Measurements from ENCODE around the gene ANXA3. TPM values are rescaled to one million over a fixed set of nuclear protein-coding genes. Genes with fewer than 3 reads are reported as not detected.
"Not testable (repeated sequence)": the region's sequence is repeated elsewhere in the genome, so short reads cannot be mapped to it uniquely, and the experiment has no call there.

Gene ANXA3, protein sequence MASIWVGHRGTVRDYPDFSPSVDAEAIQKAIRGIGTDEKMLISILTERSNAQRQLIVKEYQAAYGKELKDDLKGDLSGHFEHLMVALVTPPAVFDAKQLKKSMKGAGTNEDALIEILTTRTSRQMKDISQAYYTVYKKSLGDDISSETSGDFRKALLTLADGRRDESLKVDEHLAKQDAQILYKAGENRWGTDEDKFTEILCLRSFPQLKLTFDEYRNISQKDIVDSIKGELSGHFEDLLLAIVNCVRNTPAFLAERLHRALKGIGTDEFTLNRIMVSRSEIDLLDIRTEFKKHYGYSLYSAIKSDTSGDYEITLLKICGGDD
- 1 to 10 TPM in 1 of 3 donors, not detected in 2; 1.0 TPM for total RNA-seq

DNA sequence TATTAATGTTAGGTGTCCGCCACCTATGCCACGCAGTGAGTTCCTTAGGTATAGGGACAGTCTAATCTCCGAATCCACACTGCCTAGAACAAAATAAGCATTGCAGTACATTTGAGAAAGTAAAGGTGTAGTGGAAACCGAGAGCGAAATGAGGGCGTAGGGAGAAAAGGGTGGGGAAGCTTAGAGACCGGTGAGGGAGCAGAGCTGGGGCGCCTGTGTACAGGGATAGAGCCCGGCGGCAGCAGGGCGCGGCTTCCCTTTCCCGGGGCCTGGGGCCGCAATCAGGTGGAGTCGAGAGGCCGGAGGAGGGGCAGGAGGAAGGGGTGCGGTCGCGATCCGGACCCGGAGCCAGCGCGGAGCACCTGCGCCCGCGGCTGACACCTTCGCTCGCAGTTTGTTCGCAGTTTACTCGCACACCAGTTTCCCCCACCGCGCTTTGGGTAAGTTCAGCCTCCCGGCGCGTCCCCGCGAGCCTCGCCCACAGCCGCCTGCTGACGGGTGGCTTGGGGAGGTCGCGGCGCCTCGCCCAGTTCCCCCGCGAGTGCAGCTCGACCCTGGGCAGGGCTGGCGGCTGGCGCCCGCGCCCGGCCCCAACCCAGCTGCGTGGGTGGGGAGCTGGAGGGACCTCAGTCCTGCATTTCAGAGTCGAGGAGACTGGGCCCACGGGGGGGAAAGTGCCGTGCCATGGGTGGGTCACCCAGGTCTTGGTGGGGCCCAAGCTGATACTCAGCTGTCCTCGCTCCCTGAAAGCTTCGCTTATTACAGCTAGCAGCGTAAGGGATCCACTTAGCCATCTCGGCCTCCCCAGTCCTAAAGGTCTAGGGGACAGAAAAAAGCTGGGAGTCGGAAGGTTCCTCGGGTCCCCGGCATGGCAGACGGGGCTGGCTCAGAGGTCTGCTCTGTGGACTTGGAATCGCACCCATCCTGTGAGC, at the start of gene ANXA3:
TSS of gene ANXA3 (plus strand) at position 351 of the 932 bp plus-strand sequence. CDS start 2,704 bp downstream, outside the sequence.
- H3K4me1 Mint-ChIP-seq (ENCODE audit: low read depth) = peaks cover 5% of the 10 kb centered on the region
- ATAC-seq (peak; percentile 48 to 72), DNase-seq (no peak)
- peak within 1 kb of the TSS; percentile 72 for H3K4me3 Mint-ChIP-seq
- peaks cover 30% of the 10 kb centered on the region for H3K27me3 Mint-ChIP-seq (ENCODE audit: low read depth)
- H3K36me3 Mint-ChIP-seq (ENCODE audit: insufficient read depth) = no peaks in the 10 kb centered on the region
- H3K9me3 Mint-ChIP-seq = no peaks in the 10 kb centered on the region

DNA sequence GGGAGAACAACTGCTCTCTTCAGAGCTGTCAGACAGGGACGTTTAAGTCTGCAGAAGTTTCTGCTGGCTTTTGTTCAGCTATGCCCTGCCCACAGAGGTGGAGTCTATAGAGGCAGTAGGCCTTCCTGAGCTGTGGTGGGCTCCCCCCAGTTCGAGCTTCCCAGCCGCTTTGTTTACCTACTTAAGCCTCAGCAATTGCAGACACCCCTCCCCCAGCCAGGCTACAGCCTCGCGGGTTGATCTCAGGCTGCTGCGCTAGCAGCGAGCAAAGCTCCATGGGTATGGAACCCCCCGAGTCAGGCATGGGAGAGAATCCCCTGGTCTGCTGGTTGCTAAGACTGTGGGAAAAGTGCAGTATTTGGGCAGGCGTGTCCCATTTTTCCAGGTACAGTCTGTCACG, 45.3 kb upstream of the ANXA3 start:
- H3K4me1 Mint-ChIP-seq (ENCODE audit: low read depth); H3K9me3 Mint-ChIP-seq; DNase-seq; H3K27me3 Mint-ChIP-seq (ENCODE audit: low read depth); ATAC-seq; H3K4me3 Mint-ChIP-seq; H3K36me3 Mint-ChIP-seq (ENCODE audit: insufficient read depth): not testable (repeated sequence)

DNA sequence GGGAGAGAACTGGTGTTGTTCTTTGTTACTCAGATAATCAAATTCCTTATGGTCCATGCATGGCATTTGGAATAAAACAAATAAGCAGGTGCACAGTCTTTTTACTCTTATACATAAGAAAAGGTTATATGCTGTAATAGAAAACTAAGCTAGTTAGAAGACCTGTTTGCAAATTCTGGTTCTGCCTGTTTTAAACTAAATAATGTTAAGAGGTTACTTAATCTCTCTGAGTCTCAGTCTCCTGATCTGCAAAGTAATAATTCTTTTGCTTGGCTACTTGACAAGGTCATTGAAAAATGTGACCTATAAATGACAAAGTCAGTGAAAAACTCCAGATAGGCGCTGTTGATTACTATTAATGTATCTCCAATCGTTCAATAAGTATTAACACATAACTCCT, 42.5 kb upstream of the ANXA3 start:
- Mint-ChIP-seq H3K4me1 (ENCODE audit: low read depth) (no peaks in the 10 kb centered on the region), H3K27me3 (ENCODE audit: low read depth) (peaks cover 4% of the 10 kb centered on the region), H3K9me3 (no peaks in the 10 kb centered on the region), H3K4me3 (no peak overlapping the region), H3K36me3 (ENCODE audit: insufficient read depth) (no peaks in the 10 kb centered on the region)
- DNase-seq (no peak), ATAC-seq (no peak)

DNA sequence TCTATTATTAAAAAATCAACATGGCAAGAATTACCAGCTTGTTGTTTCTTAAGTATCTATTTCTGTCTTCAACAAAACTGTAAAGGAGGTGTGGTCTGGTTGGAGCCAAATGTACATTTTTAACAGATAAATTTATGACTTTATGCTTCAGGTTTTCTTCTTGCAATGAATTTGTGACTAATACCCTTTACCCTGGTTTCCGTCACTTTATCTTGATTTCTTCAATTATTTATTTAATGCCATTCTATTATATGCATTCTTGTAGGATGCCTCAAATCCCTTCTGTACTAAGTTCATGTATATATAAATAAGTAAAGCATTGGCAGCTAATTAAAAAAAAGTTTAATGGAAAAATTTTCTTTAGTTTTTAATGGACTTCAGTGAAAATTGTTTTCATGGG, 41.5 kb upstream of the ANXA3 start:
- Mint-ChIP-seq H3K27me3 (ENCODE audit: low read depth) (no peaks in the 10 kb centered on the region), H3K4me3 (no peak overlapping the region), H3K36me3 (ENCODE audit: insufficient read depth) (no peaks in the 10 kb centered on the region), H3K4me1 (ENCODE audit: low read depth) (no peaks in the 10 kb centered on the region), H3K9me3 (no peaks in the 10 kb centered on the region)
- no peak for DNase-seq
- no peak for ATAC-seq

DNA sequence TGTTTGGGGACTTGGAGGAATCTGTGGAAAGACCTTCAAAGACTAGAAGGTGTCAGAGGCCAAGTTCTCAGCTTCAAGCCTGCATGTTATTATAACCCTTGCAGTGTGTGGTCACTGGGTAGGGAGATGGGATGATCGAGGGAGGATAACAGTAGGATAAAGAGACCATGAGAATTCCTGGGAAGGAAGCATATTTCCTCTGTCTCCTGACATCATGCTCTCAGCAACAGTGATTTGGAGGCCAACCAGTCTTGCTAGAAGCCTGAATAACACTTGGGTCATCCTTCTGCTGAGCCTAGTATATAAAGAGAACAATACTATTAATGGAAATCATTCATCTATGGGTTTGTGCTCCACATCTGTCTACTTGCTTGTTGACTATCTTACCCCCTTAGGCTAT, 40.9 kb upstream of the ANXA3 start:
- ATAC-seq (no peak), DNase-seq (no peak)
- H3K4me1 Mint-ChIP-seq (ENCODE audit: low read depth) = no peaks in the 10 kb centered on the region
- no peaks in the 10 kb centered on the region for H3K36me3 Mint-ChIP-seq (ENCODE audit: insufficient read depth)
- H3K9me3 Mint-ChIP-seq = no peaks in the 10 kb centered on the region
- H3K4me3 Mint-ChIP-seq = no peak overlapping the region
- no peaks in the 10 kb centered on the region for H3K27me3 Mint-ChIP-seq (ENCODE audit: low read depth)

DNA sequence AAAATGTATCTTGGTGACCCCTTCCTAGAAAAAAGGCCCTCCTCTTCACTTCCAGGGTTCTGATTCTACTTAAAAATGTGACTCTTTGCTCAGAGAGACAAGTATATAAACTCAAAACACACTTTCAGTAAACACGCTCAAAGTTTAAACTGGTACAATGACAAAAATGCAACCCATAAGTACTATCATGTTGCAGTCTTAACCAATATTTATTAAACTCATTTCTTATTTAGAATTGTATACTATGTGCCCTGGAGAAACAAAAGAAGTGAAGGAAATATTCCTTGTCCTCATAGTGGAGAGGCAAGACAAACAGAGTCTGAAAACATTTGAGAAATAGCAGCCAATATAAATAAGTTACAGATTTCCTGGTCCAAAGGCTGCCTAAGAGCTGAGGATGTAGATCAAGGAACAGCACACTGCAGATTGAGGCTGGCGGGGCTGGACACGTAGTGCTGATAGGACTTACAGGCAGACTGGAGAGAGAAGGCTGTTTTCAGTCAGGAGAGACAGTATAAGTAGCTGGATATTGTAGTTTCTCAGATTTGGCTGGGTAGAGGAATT, 39.1 kb upstream of the ANXA3 start:
- H3K27me3 Mint-ChIP-seq (ENCODE audit: low read depth) = no peaks in the 10 kb centered on the region
- ATAC-seq (no peak), DNase-seq (no peak)
- H3K9me3 Mint-ChIP-seq = no peaks in the 10 kb centered on the region
- no peaks in the 10 kb centered on the region for H3K36me3 Mint-ChIP-seq (ENCODE audit: insufficient read depth)
- H3K4me3 Mint-ChIP-seq = no peak overlapping the region
- H3K4me1 Mint-ChIP-seq (ENCODE audit: low read depth) = no peaks in the 10 kb centered on the region

DNA sequence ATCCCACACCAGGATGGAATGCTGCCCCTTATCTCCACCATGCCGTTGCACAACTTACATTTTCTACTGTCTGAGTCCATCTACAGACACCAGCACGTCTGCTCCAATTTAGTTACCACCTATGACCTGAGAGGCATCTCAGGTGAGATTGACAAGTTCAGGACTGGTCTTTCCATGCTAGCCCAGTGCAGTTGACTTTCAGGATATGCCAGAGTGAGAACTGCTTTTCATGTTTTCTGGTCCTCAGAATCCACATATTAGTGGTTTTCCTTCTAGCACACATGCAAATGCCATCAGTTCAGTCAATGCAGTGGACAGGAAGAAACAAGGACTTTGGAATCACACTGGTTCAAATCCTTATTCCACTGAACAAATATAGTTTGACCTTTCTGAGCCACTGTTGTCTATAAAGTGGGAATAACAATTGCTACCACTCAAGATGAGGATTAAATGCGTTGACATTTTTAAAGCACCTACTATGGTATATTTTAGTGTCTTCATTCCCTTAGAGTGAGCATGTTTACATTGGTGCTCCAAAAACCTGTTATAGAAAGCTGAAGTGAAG, 38.1 kb upstream of the ANXA3 start:
- H3K36me3 Mint-ChIP-seq (ENCODE audit: insufficient read depth) = no peaks in the 10 kb centered on the region
- no peaks in the 10 kb centered on the region for H3K27me3 Mint-ChIP-seq (ENCODE audit: low read depth)
- no peak for ATAC-seq

DNA sequence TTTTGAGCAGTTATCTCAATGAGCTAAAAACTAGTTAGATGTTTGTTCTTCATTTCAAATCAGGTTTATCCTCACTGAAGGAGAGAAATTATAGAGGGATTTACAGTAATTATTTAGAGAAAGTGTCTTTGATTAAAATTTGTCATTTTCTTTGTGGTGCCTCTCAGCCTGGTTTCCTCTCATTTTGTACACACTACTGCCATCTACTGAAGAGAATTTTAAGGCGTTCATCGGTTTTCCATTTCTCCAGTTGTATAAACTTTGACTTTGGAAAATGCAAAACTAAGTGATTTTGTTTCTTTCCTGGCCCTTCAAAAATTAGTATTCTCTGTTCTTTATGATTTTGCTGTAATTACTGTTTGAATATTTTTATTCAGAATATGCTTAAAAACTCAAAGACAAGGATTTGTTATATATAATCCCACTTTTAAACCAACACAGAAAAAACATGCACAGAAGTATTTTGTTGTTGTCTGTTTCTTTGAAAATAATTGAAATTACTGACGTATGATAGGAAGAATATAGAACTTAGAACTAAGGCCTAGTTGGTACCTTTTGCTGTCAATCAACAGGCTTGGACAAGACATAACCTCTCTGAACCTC, 34.4 kb upstream of the ANXA3 start:
- ATAC-seq (no peak), DNase-seq (no peak)
- Mint-ChIP-seq H3K36me3 (ENCODE audit: insufficient read depth) (no peaks in the 10 kb centered on the region), H3K4me3 (no peak overlapping the region), H3K4me1 (ENCODE audit: low read depth) (no peaks in the 10 kb centered on the region), H3K27me3 (ENCODE audit: low read depth) (peaks cover 4% of the 10 kb centered on the region), H3K9me3 (no peaks in the 10 kb centered on the region)

More for the DNA sequence above, 38.1 kb upstream of the ANXA3 start:
- no peaks in the 10 kb centered on the region for H3K9me3 Mint-ChIP-seq
- H3K4me1 Mint-ChIP-seq (ENCODE audit: low read depth) = no peaks in the 10 kb centered on the region
- no peak overlapping the region for H3K4me3 Mint-ChIP-seq
- no peak for DNase-seq

DNA sequence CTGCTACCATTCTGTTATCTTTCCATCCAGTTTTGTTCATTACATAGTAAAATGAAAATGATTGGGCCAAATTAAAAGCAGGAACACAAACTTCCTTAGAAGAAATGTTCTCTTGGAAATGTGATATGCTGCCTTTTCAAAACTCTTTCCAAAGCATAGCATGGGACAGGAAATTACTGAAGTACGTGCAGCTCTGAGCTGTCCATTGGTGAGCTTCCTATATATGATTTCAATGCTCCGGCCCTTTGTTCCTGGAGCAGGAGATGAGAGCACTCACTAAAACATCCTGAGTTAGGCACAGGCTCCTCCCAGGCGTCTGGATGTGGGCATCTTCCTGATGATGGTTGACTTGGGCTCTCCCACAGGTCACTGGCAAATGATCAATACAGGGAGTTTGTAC, 33.0 kb upstream of the ANXA3 start:
- DNase-seq (no peak), ATAC-seq (no peak)
- H3K27me3 Mint-ChIP-seq (ENCODE audit: low read depth) = peaks cover 4% of the 10 kb centered on the region
- H3K9me3 Mint-ChIP-seq = no peaks in the 10 kb centered on the region
- no peak overlapping the region for H3K4me3 Mint-ChIP-seq
- no peaks in the 10 kb centered on the region for H3K36me3 Mint-ChIP-seq (ENCODE audit: insufficient read depth)
- H3K4me1 Mint-ChIP-seq (ENCODE audit: low read depth) = no peaks in the 10 kb centered on the region

DNA sequence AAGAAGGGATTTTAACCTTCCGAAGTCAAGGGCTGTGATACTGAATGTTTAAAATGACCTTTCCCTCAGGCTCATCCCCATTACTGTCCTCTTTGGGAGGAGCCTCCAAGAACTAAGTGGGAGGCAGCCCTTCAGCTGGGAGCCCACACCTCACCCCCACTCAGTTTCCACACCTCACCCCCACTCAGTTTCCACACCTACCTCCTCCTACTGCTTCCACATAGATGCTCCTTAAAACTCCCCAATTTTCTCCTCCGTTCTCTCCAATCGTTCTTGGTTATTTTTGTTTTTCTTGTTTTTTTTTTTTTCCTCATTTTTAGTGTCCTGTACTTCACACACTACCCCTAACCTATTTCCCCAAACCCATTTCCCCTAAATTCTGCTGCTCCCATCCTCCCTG, 31.6 kb upstream of the ANXA3 start:
- DNase-seq (no peak), ATAC-seq (no peak)
- Mint-ChIP-seq H3K36me3 (ENCODE audit: insufficient read depth) (no peaks in the 10 kb centered on the region), H3K9me3 (no peaks in the 10 kb centered on the region), H3K4me3 (no peak overlapping the region), H3K4me1 (ENCODE audit: low read depth) (no peaks in the 10 kb centered on the region), H3K27me3 (ENCODE audit: low read depth) (peaks cover 4% of the 10 kb centered on the region)

DNA sequence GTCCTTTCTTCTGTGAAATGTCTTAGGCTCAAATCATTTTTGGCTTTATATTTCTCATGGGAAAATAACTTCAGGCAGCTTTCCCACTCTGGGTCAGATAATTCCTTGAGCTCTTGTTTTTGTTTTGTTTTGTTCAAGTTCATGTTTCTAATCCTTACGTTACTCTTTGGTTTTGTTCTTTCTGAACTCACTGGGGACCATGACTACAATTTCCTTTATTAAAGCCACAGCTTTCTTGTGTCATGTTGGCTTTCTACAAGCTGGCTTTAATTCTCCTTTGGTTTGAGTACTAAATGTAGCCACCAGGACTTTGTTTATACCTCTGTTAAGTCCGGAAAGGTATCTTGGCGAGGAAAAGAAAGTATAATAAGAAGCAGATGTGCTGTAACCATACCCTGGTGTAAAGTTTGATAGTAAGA, 30.8 kb upstream of the ANXA3 start:
- no peaks in the 10 kb centered on the region for H3K9me3 Mint-ChIP-seq
- H3K4me1 Mint-ChIP-seq (ENCODE audit: low read depth) = no peaks in the 10 kb centered on the region
- no peak overlapping the region for H3K4me3 Mint-ChIP-seq
- DNase-seq (no peak), ATAC-seq (no peak)
- no peaks in the 10 kb centered on the region for H3K36me3 Mint-ChIP-seq (ENCODE audit: insufficient read depth)
- H3K27me3 Mint-ChIP-seq (ENCODE audit: low read depth) = peaks cover 4% of the 10 kb centered on the region

DNA sequence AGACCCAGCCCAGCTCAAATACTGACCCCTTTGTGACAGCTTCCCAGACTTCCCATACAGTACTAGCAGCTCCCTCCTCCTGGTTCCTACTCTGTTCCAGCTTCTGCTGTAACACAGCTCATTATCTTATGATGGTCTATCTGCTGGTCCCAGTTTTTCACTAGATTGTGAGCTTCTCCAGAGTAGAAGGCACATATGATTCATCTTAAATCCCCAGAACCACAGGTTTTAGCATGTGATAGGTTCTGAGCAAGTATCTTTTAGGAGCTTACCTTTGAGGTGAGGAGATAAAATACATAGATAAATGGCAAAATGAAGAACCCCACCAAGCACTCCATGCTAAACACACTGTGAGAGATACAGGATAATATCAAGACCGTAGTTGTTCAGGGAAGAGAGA, 27.6 kb upstream of the ANXA3 start:
- Mint-ChIP-seq H3K4me1 (ENCODE audit: low read depth) (no peaks in the 10 kb centered on the region), H3K36me3 (ENCODE audit: insufficient read depth) (no peaks in the 10 kb centered on the region), H3K4me3 (no peak overlapping the region), H3K27me3 (ENCODE audit: low read depth) (peaks cover 4% of the 10 kb centered on the region), H3K9me3 (no peaks in the 10 kb centered on the region)
- ATAC-seq = no peak
- no peak for DNase-seq

DNA sequence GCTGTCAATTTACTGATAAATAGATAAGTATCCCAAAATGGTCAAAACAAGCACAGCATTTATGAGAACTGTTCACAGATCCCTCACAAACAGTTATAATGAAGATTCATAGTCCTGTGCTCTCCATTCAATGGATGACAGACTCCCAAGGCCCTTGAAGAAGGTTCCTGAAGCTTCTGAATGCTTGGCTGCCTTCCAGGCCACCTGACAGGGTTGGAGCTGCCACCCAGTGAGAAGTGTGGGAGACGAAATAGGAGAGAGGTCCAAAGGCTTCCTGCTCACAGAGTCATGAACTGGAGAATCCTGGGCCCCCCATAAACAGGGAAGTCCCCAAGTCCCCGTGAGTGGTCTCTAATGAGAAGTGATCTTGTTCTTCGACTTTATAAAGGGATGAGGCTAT, 26.0 kb upstream of the ANXA3 start:
- no peaks in the 10 kb centered on the region for H3K36me3 Mint-ChIP-seq (ENCODE audit: insufficient read depth)
- no peak overlapping the region for H3K4me3 Mint-ChIP-seq
- no peak for ATAC-seq
- no peak for DNase-seq
- H3K9me3 Mint-ChIP-seq = no peaks in the 10 kb centered on the region
- no peaks in the 10 kb centered on the region for H3K4me1 Mint-ChIP-seq (ENCODE audit: low read depth)
- peaks cover 5% of the 10 kb centered on the region for H3K27me3 Mint-ChIP-seq (ENCODE audit: low read depth)

DNA sequence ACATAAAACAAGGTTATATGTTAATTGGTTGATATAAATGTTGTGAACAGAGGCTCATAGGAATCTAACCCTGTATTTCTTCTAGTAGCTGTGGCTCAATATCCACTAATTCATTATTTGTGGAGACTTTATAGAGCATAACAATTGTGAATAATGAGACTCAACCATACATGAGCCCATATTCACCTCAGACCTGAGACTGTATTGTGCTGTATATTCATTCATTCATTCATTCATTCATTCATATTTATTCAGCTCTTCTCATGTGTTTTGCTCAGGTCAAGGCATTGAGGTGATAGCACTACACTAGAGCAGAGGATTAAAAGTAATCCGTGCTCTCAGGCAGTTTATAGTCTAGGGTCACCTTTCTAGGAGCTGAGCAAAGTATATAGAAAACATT, 24.5 kb upstream of the ANXA3 start:
- Mint-ChIP-seq H3K4me3 (no peak overlapping the region), H3K9me3 (no peaks in the 10 kb centered on the region), H3K4me1 (ENCODE audit: low read depth) (no peaks in the 10 kb centered on the region), H3K27me3 (ENCODE audit: low read depth) (peaks cover 1% of the 10 kb centered on the region), H3K36me3 (ENCODE audit: insufficient read depth) (no peaks in the 10 kb centered on the region)
- ATAC-seq = no peak
- no peak for DNase-seq

Measured in activated T-cell treated with anti-CD3 and anti-CD28 coated beads, Interleukin-2, amount 50 U/mL, for 4 hours (primary cell).